Activated CD4-positive, alpha-beta T cell treated with anti-CD3 and anti-CD28 coated beads, Interleukin-2, amount 10 ng/mL, durations not matched to agents 7 days and 5 days (primary cell): ENCODE measurements around the gene FGGY. TPM values are rescaled to one million over a fixed set of nuclear protein-coding genes. Genes with fewer than 3 reads are reported as not detected.
"Not testable (repeated sequence)": the region's sequence is repeated elsewhere in the genome, so short reads cannot be mapped to it uniquely, and the experiment has no call there.

ENCODE experiments used
- CTCF ChIA-PET: fragments of 350-600 bp; sonication (Branson Sonifier 250); formaldehyde crosslinking; loops from one replicate; lab custom pipeline; 2021; ENCODE audit warnings: antibody characterized with exemption; lab: Charles Lee
- POLR2A ChIA-PET: fragments of 350-600 bp; sonication (Branson Sonifier 250); formaldehyde crosslinking; loops from one replicate; lab custom pipeline; 2021; ENCODE audit warnings: antibody characterized with exemption; lab: Charles Lee
- DNase-seq: peaks from one replicate; pipeline ENCODE4 v3.0.0-alpha.2; 2020
- H3K27ac Mint-ChIP-seq: one replicate; pipeline ENCODE4 v1.8.0; 2021; ENCODE audit warnings: mild to moderate bottlenecking, moderate library complexity, mixed read lengths
- H3K27me3 Mint-ChIP-seq: one replicate; pipeline ENCODE4 v1.8.0; 2021; ENCODE audit warnings: mixed read lengths
- H3K36me3 Mint-ChIP-seq: one replicate; pipeline ENCODE4 v1.8.0; 2021; ENCODE audit warnings: low read depth, mixed read lengths
- H3K4me1 Mint-ChIP-seq: one replicate; pipeline ENCODE4 v1.8.0; 2021; ENCODE audit warnings: mixed read lengths
- H3K4me3 Mint-ChIP-seq: one replicate; pipeline ENCODE4 v1.8.0; 2021; ENCODE audit warnings: mild to moderate bottlenecking, moderate library complexity, mixed read lengths
- H3K9me3 Mint-ChIP-seq: one replicate; pipeline ENCODE4 v1.8.0; 2021; ENCODE audit warnings: mixed read lengths
- total RNA-seq, 2 experiments: library from RNA; stranded (reverse); gene quantifications; one replicate each; pipeline ENCODE4 v1.2.3, GENCODE V29; 2021

The FGGY gene
- total RNA-seq, 2 experiments from 2014 or later: 3.3 to 5.5 TPM

DNA sequence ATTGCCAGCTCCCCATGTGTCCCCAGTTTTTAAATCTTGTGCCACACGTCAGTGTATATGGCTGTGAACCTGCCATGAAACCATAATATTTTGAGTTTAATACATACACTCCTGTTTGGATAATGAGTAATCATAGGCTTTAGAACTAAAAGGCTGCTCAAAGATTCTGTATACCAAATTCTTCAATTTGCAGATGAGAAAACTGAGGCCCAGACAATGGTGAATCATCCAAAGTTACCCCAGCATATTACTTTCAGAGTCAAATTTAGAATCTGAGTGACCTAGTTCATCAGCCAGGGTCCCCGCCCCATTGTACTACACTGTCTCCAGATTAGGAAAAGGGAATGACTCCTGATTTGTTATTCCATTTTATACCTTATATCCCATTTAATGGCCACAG lies 224.6 kb downstream of the FGGY start:
- ChIA-PET POLR2A (no interaction called here), CTCF (interaction anchor here (1.2 to 2.0 kb wide), 2 partner anchors 30 to 34 kb away, joined by 3 to 5 read pairs; no protein-coding TSS in a partner anchor)
- no peak overlapping the region for H3K4me3 Mint-ChIP-seq

GRCh38 chr1:59522925-59523505 lies 226.1 kb downstream of the FGGY start:
- H3K4me3 Mint-ChIP-seq: no peak overlapping the region
- CTCF ChIA-PET: interaction anchor here (1.4 to 2.0 kb wide), 2 partner anchors 29 to 48 kb away, joined by 3 to 5 read pairs; no protein-coding TSS in a partner anchor
- no peaks in the 10 kb centered on the region for H3K27me3 Mint-ChIP-seq
- POLR2A ChIA-PET: no interaction called here
- no peak for DNase-seq
- H3K9me3 Mint-ChIP-seq: no peaks in the 10 kb centered on the region
- H3K4me1 Mint-ChIP-seq: no peaks in the 10 kb centered on the region
- H3K36me3 Mint-ChIP-seq: no peaks in the 10 kb centered on the region
- H3K27ac Mint-ChIP-seq: no peak overlapping the region

More for the DNA sequence above, 224.6 kb downstream of the FGGY start:
- Mint-ChIP-seq H3K9me3 (no peaks in the 10 kb centered on the region), H3K27ac (no peak overlapping the region), H3K27me3 (no peaks in the 10 kb centered on the region), H3K4me1 (no peaks in the 10 kb centered on the region), H3K36me3 (no peaks in the 10 kb centered on the region)
- DNase-seq: no peak

DNA sequence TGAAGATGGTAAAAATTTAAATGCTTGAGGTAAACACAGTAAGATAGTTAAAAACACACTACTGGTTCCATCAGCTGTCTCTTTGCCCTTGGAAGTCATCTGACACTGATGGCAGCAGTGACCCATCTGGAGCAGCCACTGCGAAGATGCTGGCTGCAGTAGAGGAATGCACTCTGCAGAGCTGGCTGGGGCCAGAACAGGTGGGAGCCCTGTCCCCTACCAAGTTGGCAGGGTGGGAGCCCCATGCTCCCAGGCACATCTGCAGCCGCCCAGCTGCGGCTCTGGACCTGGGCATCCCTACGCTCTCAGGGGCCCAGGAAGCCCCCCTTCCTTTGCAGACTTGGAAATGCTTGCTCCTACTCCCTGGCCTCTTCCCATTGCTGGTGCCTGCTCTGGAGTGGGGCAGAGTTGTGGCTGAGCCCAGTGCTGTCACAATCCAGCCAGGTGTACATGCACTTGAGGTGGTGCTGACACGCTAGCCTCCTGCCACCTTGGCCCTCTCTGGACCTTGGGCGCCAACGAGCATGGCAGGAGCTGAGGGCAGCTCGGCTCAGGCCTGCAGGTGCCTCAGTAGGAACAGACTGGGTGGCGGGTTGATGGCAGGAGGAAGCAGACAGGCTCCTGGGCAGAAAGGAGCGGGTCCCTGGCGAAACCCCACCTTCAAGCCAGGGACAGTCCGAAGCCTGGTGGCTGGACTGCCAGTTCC lies 227.0 kb downstream of the FGGY start:
- H3K9me3 Mint-ChIP-seq: no peaks in the 10 kb centered on the region
- POLR2A ChIA-PET: no interaction called here
- CTCF ChIA-PET: interaction anchor here (0.6 kb wide), 1 partner anchor 72 kb away, joined by 4 read pairs; no protein-coding TSS in a partner anchor

GRCh38 chr1:59526240-59526639 lies 229.3 kb downstream of the FGGY start:
- Mint-ChIP-seq H3K36me3 (no peaks in the 10 kb centered on the region), H3K9me3 (no peaks in the 10 kb centered on the region), H3K27me3 (no peaks in the 10 kb centered on the region), H3K4me1 (no peaks in the 10 kb centered on the region), H3K27ac (no peak overlapping the region), H3K4me3 (no peak overlapping the region)
- POLR2A ChIA-PET: no interaction called here
- no peak for DNase-seq
- CTCF ChIA-PET: no interaction called here

More for the DNA sequence above, 227.0 kb downstream of the FGGY start:
- no peaks in the 10 kb centered on the region for H3K4me1 Mint-ChIP-seq
- no peaks in the 10 kb centered on the region for H3K27me3 Mint-ChIP-seq
- no peak for DNase-seq
- no peaks in the 10 kb centered on the region for H3K36me3 Mint-ChIP-seq
- H3K27ac Mint-ChIP-seq: no peak overlapping the region
- no peak overlapping the region for H3K4me3 Mint-ChIP-seq

- Mint-ChIP-seq H3K27me3 (no peaks in the 10 kb centered on the region), H3K9me3 (no peaks in the 10 kb centered on the region), H3K27ac (no peak overlapping the region), H3K36me3 (no peaks in the 10 kb centered on the region), H3K4me1 (no peaks in the 10 kb centered on the region), H3K4me3 (no peak overlapping the region)
- ChIA-PET CTCF (interaction anchor here (0.6 kb wide), 1 partner anchor 665 kb away, joined by 3 read pairs; no protein-coding TSS in a partner anchor), POLR2A (no interaction called here)
- no peak for DNase-seq
Observed at GRCh38 chr1:59528471-59528870, 231.6 kb downstream of the FGGY start.

DNA sequence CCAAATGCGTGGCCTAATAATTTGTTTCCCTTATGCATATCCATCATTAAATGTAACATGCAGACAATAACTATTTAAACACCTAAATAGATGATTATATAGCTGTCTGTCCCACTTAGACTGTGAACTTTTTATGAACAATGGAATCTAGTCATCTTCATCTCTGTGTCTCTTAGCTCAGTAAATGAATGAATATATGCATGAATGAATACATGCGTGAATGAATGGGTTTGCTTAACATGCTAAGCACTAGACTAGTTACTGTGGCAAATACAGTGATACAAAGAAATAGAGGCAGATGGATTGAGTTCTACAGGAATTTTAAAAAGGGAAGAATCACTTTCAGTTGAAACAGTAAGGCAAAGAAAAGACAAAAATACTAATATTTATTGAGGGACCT lies 232.0 kb downstream of the FGGY start:
- ChIA-PET POLR2A (no interaction called here), CTCF (no interaction called here)
- Mint-ChIP-seq H3K4me3 (no peak overlapping the region), H3K27me3 (no peaks in the 10 kb centered on the region), H3K9me3 (no peaks in the 10 kb centered on the region), H3K36me3 (no peaks in the 10 kb centered on the region), H3K27ac (no peak overlapping the region), H3K4me1 (no peaks in the 10 kb centered on the region)
- no peak for DNase-seq

GRCh38 chr1:59530119-59530518 lies 233.2 kb downstream of the FGGY start:
- Mint-ChIP-seq H3K27ac (no peak overlapping the region), H3K9me3 (no peaks in the 10 kb centered on the region), H3K27me3 (no peaks in the 10 kb centered on the region), H3K4me3 (no peak overlapping the region), H3K4me1 (no peaks in the 10 kb centered on the region), H3K36me3 (no peaks in the 10 kb centered on the region)
- ChIA-PET CTCF (interaction anchor here (2.0 kb wide), 1 partner anchor 32 kb away, joined by 5 read pairs; no protein-coding TSS in a partner anchor), POLR2A (no interaction called here)
- DNase-seq: no peak

GRCh38 chr1:59532102-59532501 lies 235.2 kb downstream of the FGGY start:
- no peaks in the 10 kb centered on the region for H3K9me3 Mint-ChIP-seq
- no peak for DNase-seq
- no peaks in the 10 kb centered on the region for H3K36me3 Mint-ChIP-seq
- H3K27ac Mint-ChIP-seq: no peak overlapping the region
- ChIA-PET CTCF (no interaction called here), POLR2A (no interaction called here)
- no peaks in the 10 kb centered on the region for H3K27me3 Mint-ChIP-seq
- H3K4me3 Mint-ChIP-seq: no peak overlapping the region
- H3K4me1 Mint-ChIP-seq: no peaks in the 10 kb centered on the region

DNA sequence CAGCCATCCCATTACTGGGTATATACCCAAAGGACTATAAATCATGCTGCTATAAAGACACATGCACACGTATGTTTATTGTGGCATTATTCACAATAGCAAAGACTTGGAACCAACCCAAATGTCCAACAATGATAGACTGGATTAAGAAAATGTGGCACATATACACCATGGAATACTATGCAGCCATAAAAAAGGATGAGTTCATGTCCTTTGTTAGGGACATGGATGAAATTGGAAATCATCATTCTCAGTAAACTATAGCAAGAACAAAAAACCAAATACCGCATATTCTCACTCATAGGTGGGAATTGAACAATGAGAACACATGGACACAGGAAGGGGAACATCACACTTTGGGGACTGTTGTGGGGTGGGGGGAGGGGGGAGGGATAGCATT lies 241.6 kb downstream of the FGGY start:
- H3K27ac Mint-ChIP-seq, CTCF ChIA-PET, H3K4me1 Mint-ChIP-seq: not testable (repeated sequence)

GRCh38 chr1:59539961-59540681 lies 243.2 kb downstream of the FGGY start:
- Mint-ChIP-seq H3K4me1 (peaks cover 10% of the 10 kb centered on the region), H3K36me3 (no peaks in the 10 kb centered on the region), H3K27me3 (no peaks in the 10 kb centered on the region), H3K4me3 (no peak overlapping the region), H3K27ac (no peak overlapping the region), H3K9me3 (no peaks in the 10 kb centered on the region)
- ChIA-PET POLR2A (no interaction called here), CTCF (no interaction called here)
- DNase-seq: no peak

More for the DNA sequence above, 241.6 kb downstream of the FGGY start:
- DNase-seq, H3K36me3 Mint-ChIP-seq, POLR2A ChIA-PET, H3K9me3 Mint-ChIP-seq, H3K4me3 Mint-ChIP-seq, H3K27me3 Mint-ChIP-seq: not testable (repeated sequence)

DNA sequence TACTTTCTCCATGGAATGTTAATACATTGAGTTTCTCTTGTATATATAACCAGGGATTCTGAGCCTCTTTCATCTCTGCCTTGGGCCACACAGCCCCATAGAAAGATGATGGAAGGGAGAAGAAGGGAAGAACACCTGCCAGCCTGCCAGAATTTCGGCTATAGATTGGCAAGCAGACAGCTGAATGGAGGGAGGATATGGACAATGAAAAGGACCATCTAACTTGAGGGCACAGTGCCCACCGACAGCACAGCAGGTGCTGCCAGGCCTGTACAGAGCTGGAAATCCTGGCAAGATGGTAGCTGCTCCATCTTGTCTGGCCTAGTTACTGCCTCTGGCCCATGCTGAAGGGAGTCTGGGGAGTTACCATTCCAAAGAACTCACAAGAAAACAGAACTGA lies 244.3 kb downstream of the FGGY start:
- Mint-ChIP-seq H3K9me3 (no peaks in the 10 kb centered on the region), H3K36me3 (no peaks in the 10 kb centered on the region), H3K4me1 (peaks cover 10% of the 10 kb centered on the region), H3K27me3 (no peaks in the 10 kb centered on the region), H3K27ac (no peak overlapping the region), H3K4me3 (no peak overlapping the region)
- no peak for DNase-seq
- ChIA-PET CTCF (no interaction called here), POLR2A (no interaction called here)

DNA sequence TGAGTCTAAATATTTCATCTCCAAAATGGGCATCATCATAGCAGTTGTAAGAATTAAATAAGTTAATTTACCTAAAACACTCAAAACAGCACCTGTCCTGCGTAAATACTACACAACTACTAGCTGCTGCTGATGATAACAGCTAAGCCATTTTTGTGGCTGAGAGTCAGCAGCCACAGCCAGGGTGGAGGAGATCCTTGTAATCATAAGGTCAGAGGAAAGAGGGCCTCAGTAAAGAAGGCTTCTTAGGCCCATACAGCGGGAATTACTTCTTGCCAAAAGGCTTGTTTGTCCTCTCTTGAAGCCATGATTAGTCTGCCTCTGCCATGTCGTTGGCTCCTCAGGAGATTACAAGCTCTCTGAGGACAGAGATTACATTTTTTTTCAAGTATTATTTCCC lies 245.0 kb downstream of the FGGY start:
- ChIA-PET CTCF (interaction anchor here (1.6 kb wide), 1 partner anchor 11 kb away, joined by 4 read pairs; no protein-coding TSS in a partner anchor), POLR2A (no interaction called here)
- no peak for DNase-seq
- H3K36me3 Mint-ChIP-seq: no peaks in the 10 kb centered on the region
- H3K27ac Mint-ChIP-seq: no peak overlapping the region
- peaks cover 10% of the 10 kb centered on the region for H3K4me1 Mint-ChIP-seq
- no peaks in the 10 kb centered on the region for H3K27me3 Mint-ChIP-seq
- H3K9me3 Mint-ChIP-seq: no peaks in the 10 kb centered on the region
- no peak overlapping the region for H3K4me3 Mint-ChIP-seq

GRCh38 chr1:59543211-59543668 lies 246.3 kb downstream of the FGGY start:
- no peak overlapping the region for H3K27ac Mint-ChIP-seq
- no peaks in the 10 kb centered on the region for H3K9me3 Mint-ChIP-seq
- no peaks in the 10 kb centered on the region for H3K36me3 Mint-ChIP-seq

More at GRCh38 chr1:59543211-59543668, 246.3 kb downstream of the FGGY start:
- H3K4me1 Mint-ChIP-seq: peaks cover 10% of the 10 kb centered on the region
- CTCF ChIA-PET: interaction anchor here (0.7 to 1.6 kb wide), 2 partner anchors 10 to 280 kb away, joined by 3 to 4 read pairs; no protein-coding TSS in a partner anchor
- no peak for DNase-seq
- no peaks in the 10 kb centered on the region for H3K27me3 Mint-ChIP-seq
- H3K4me3 Mint-ChIP-seq: no peak overlapping the region
- POLR2A ChIA-PET: no interaction called here
